ENCODE data around the gene SLC6A2. TPM values are rescaled to one million over a fixed set of nuclear protein-coding genes. Genes with fewer than 3 reads are reported as not detected.

The SLC6A2 gene
- total and polyA plus RNA-seq, 2 experiments from 2014 or later: 0.35 to 0.39 TPM

- no peak for TF ChIP-seq EZH2 (IDR thresholded peaks at IDR 0.05; ENCODE audit: low read depth, unreplicated experiment)
- no peak for TF ChIP-seq CREB1 (CRISPR knock-in tag; IDR thresholded peaks at IDR 0.05; ENCODE audit: low read depth)
- TF ChIP-seq ZNF114 (CRISPR knock-in tag; IDR thresholded peaks at IDR 0.05): no peak
- no peak for TF ChIP-seq ETS1 (IDR thresholded peaks at IDR 0.05)
These were observed 12.0 kb downstream of the SLC6A2 start (continued) for GRCh38 chr16:55667753-55668152.

- Histone ChIP-seq H3K79me2 (replicated peaks; ENCODE audit: insufficient read depth) (no peaks in the 10 kb centered on the region), H3K27ac (ENCODE audit: low read depth) (no peak overlapping the region), H3K9me2 (ENCODE audit: insufficient read depth) (no peaks in the 10 kb centered on the region), H3F3A (replicated peaks; ENCODE audit: low read depth) (no peaks in the 10 kb centered on the region), H3K4me3 (no peak overlapping the region), H3K27me3 (ENCODE audit: insufficient read depth) (no peaks in the 10 kb centered on the region), H3K36me3 (ENCODE audit: insufficient read depth) (no peaks in the 10 kb centered on the region), H4K20me1 (replicated peaks; ENCODE audit: insufficient read depth) (no peaks in the 10 kb centered on the region), H2AFZ (no peak overlapping the region), H3K4me2 (no peak overlapping the region), H3K4me1 (ENCODE audit: insufficient read depth) (no peaks in the 10 kb centered on the region; the same call in 1 of the 2 replicates)
- Mint-ChIP-seq H3K36me3 (ENCODE audit: low read depth) (no peaks in the 10 kb centered on the region), H3K4me1 (peaks cover 11% of the 10 kb centered on the region), H3K9me3 (peaks cover 1% of the 10 kb centered on the region; the same call in 2 of the 3 replicates), H3K4me3 (no peak overlapping the region), H3K27ac (no peak overlapping the region), H3K27me3 (ENCODE audit: insufficient read depth, low read depth, poor library complexity) (peaks cover 10% of the 10 kb centered on the region)
- ATAC-seq: peak; percentile 61; the same call in 2 of the 3 replicates
- DNase-seq (ENCODE audit: low spot score): peak; percentile 59
- TF ChIP-seq STAT1 (IDR thresholded peaks at IDR 0.05; ENCODE audit: unreplicated experiment): no peak
- no peak for TF ChIP-seq ZNF331 (CRISPR knock-in tag; IDR thresholded peaks at IDR 0.05; ENCODE audit: low read depth)
- no peak for TF ChIP-seq REST (IDR thresholded peaks at IDR 0.05; ENCODE audit: unreplicated experiment)
- no peak for TF ChIP-seq ZNF114 (CRISPR knock-in tag; IDR thresholded peaks at IDR 0.05)
- no peak for TF ChIP-seq EZH2 (IDR thresholded peaks at IDR 0.05; ENCODE audit: low read depth, unreplicated experiment)
- no peak for TF ChIP-seq POLR2AphosphoS5 (IDR thresholded peaks at IDR 0.05; ENCODE audit: low read depth)
- no peak for TF ChIP-seq ETS1 (IDR thresholded peaks at IDR 0.05)
- no peak for TF ChIP-seq CTCF (conservative IDR thresholded peaks at IDR 0.05; ENCODE audit: low read depth in 2 of 2)
These were observed 12.8 kb downstream of the SLC6A2 start for GRCh38 chr16:55668340-55669281.
